Tibial nerve (tissue), 4 donors: ENCODE results near the gene IGFBP2.

Experiments used
- EP300 ChIP-seq, 2 donors: sonication (generic); formaldehyde crosslinking; IDR thresholded peaks; one replicate each; pipeline ENCODE4 v1.6.1; 2017; ENCODE audit warnings: antibody characterized with exemption in 2 of 2, mild to moderate bottlenecking in 1 of 2
- TF ChIP-seq, protein P1 (sequence below), 5 experiments: fragments of 200-600 bp in 3 of 5; fragments of 450-650 bp in 2 of 5; sonication (generic) in 3 of 5; IDR thresholded peaks; one replicate each; pipeline ENCODE4 v1.5.1; 2016 to 2019; ENCODE audit warnings: antibody characterized with exemption in 5 of 5, mild to moderate bottlenecking in 3 of 5, moderate library complexity in 2 of 5

DNA sequence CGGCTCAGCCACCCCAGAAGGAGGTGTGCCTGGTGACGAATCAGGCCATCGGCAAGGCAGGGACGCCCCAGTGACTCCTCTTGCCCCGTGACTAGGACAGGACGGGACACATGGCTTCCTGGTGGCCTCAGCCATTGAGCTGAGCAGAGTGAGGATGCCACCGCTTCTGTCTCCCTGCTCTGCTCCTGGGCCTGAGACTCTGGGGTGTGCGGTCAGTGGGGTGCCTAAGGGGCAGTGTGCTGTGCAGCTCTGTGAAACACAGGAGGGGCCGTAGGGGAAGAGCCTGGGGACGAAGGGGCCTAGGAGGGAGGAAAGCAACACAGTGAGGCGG, 37.8 kb downstream of the IGFBP2 start:
- no peak for TF ChIP-seq EP300 (IDR thresholded peaks at IDR 0.05)
- TF ChIP-seq, protein P1, sequence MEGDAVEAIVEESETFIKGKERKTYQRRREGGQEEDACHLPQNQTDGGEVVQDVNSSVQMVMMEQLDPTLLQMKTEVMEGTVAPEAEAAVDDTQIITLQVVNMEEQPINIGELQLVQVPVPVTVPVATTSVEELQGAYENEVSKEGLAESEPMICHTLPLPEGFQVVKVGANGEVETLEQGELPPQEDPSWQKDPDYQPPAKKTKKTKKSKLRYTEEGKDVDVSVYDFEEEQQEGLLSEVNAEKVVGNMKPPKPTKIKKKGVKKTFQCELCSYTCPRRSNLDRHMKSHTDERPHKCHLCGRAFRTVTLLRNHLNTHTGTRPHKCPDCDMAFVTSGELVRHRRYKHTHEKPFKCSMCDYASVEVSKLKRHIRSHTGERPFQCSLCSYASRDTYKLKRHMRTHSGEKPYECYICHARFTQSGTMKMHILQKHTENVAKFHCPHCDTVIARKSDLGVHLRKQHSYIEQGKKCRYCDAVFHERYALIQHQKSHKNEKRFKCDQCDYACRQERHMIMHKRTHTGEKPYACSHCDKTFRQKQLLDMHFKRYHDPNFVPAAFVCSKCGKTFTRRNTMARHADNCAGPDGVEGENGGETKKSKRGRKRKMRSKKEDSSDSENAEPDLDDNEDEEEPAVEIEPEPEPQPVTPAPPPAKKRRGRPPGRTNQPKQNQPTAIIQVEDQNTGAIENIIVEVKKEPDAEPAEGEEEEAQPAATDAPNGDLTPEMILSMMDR (IDR thresholded peaks at IDR 0.05): no peak
